GM23248 (cell line): Measurements from ENCODE around the gene DLG2. TPM values are rescaled to one million over a fixed set of nuclear protein-coding genes. Genes with fewer than 3 reads are reported as not detected.

Experiments
- DNase-seq: peaks from one replicate; pipeline ENCODE4 v3.0.0-alpha.2; 2015
- H2AFZ ChIP-seq: fragments of 200-600 bp; sonication (generic); 2 replicates; pipeline ENCODE4 v1.6.1; 2016; ENCODE audit warnings: antibody characterized with exemption
- H3F3A ChIP-seq: fragments of 200-600 bp; sonication (generic); 2 replicates; pipeline ENCODE4 v1.6.1; 2016; ENCODE audit warnings: mild to moderate bottlenecking, antibody characterized with exemption, mixed run types; ENCODE audit not compliant: insufficient read depth
- H3K27ac ChIP-seq: fragments of 200-600 bp; sonication (generic); 2 replicates; pipeline ENCODE4 v1.5.1; 2016; ENCODE audit warnings: mild to moderate bottlenecking
- H3K27me3 ChIP-seq: fragments of 200-600 bp; sonication (generic); replicated peaks from 2 replicates; pipeline ENCODE4 v1.6.1; 2016; ENCODE audit warnings: mild to moderate bottlenecking; ENCODE audit not compliant: insufficient read depth
- H3K36me3 ChIP-seq: fragments of 200-600 bp; sonication (generic); 2 replicates; pipeline ENCODE4 v1.6.1; 2016; ENCODE audit warnings: low read depth, mild to moderate bottlenecking
- H3K4me1 ChIP-seq: fragments of 200-600 bp; sonication (generic); 2 replicates; pipeline ENCODE4 v1.6.1; 2016; ENCODE audit warnings: mild to moderate bottlenecking; ENCODE audit not compliant: insufficient read depth
- H3K4me2 ChIP-seq: fragments of 200-600 bp; sonication (generic); one replicate; pipeline ENCODE4 v1.6.1; 2016; ENCODE audit warnings: mild to moderate bottlenecking; ENCODE audit not compliant: unreplicated experiment
- H3K4me3 ChIP-seq: fragments of 200-600 bp; sonication (generic); 2 replicates; pipeline ENCODE4 v1.5.1; 2016; ENCODE audit warnings: mild to moderate bottlenecking
- H3K79me2 ChIP-seq: fragments of 200-600 bp; sonication (generic); 2 replicates; pipeline ENCODE4 v1.6.1; 2016; ENCODE audit warnings: mild to moderate bottlenecking; ENCODE audit not compliant: insufficient read depth
- H3K9ac ChIP-seq: fragments of 200-600 bp; sonication (generic); 2 replicates; pipeline ENCODE4 v1.6.1; 2016; ENCODE audit warnings: mild to moderate bottlenecking
- H3K9me2 ChIP-seq: fragments of 200-600 bp; sonication (generic); 2 replicates; pipeline ENCODE4 v1.6.1; 2016; ENCODE audit warnings: mixed run types, mild to moderate bottlenecking, moderate library complexity; ENCODE audit not compliant: insufficient read depth
- H3K9me3 ChIP-seq: fragments of 200-600 bp; sonication (generic); one replicate; pipeline ENCODE4 v1.6.1; 2017; ENCODE audit warnings: low read depth
- H4K20me1 ChIP-seq: fragments of 200-600 bp; sonication (generic); 2 replicates; pipeline ENCODE4 v1.6.0; 2016; ENCODE audit not compliant: insufficient read depth
- EZH2 ChIP-seq: fragments of 200-600 bp; sonication (generic); IDR thresholded peaks from 2 replicates; pipeline ENCODE4 v1.6.1; 2018; ENCODE audit warnings: antibody characterized with exemption, mild to moderate bottlenecking; ENCODE audit not compliant: insufficient read depth, poor library complexity, severe bottlenecking
- EZH2phosphoT487 ChIP-seq: fragments of 200-600 bp; sonication (generic); IDR thresholded peaks from 2 replicates; pipeline ENCODE4 v1.6.1; 2018; ENCODE audit warnings: antibody characterized with exemption, moderate library complexity, mild to moderate bottlenecking, low read depth; ENCODE audit not compliant: insufficient read depth
- WGBS, 2 experiments: methylation state at CpG; one replicate each; pipeline ENCODE4 v1.1.6; 2015 to 2017; ENCODE audit warnings: low lambda C conversion rate in 2 of 2, low coverage in 1 of 2; ENCODE audit errors: missing lambda C conversion rate in 2 of 2; 5-methylcytosine and 5-hydroxymethylcytosine counted together
- in situ Hi-C: fragments of 300-500 bp; cut with MboI; formaldehyde crosslinking; loops from 2 replicates; pipeline ENCODE4 v1.15.0; 2020
- polyA plus RNA-seq: library from polyadenylated mRNA; unstranded; fragments of >200 nt; fragmentation: Nextera tagmentation; extraction: Ambion mirVana; gene quantifications from 2 replicates; pipeline ENCODE4 v1.2.1, GENCODE V29; 2016
- total RNA-seq: library from RNA; depleted of rRNA; stranded (reverse); fragments of >200 nt; shearing (Covaris generic); gene quantifications from 2 replicates; pipeline ENCODE4 v1.2.3, GENCODE V29; 2014

DLG2 gene
- total and polyA plus RNA-seq, 2 experiments from 2014 or later, result 1.1 to 1.7 TPM

DNA sequence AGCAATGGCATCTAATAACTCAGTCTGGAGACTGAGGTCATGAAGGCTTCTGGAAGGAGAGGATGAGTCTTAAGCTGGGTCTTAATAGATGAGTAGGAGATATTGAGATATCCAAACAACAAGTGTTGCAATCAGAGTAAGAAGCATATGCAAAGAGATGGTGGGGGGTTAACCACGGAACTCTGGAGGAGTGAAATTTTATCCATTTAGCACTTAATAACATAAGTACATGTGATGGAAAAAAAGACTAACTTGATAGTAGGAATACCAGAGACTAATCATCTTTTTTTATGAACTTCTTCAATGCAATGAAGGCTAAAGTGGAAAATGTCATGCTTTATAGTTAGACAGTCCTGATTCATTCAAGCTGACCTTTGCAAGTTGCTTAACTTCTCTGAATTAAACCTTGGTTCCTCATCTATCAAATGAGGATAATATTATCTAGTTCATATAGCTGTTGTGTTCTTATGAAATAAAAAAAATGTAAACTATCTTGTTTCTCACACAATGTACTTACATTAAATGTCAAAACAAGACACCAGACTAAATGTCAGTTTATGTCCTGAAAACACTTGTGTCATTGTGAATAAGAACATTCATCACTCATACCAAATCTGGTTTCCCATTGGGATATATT, 1937.9 kb downstream of the DLG2 start:
- Histone ChIP-seq H3K9me3 (no peaks in the 10 kb centered on the region), H3K4me3 (no peak overlapping the region), H4K20me1 (no peaks in the 10 kb centered on the region), H3K9ac (no peak overlapping the region), H2AFZ (no peak overlapping the region), H3K4me1 (0 out of 2 replicates have a peak, but pooled peaks cover 10% of the 10 kb centered on the region), H3K27me3 (no peaks in the 10 kb centered on the region), H3K4me2 (no peak overlapping the region), H3K79me2 (no peaks in the 10 kb centered on the region), H3K27ac (no peak overlapping the region), H3K36me3 (no peaks in the 10 kb centered on the region), H3F3A (peaks cover 14% of the 10 kb centered on the region), H3K9me2 (no peaks in the 10 kb centered on the region)
- TF ChIP-seq EZH2phosphoT487 (no peak), EZH2 (no peak)
- in situ Hi-C loops, result no loop called here
- WGBS, 2 experiments, result 45 to 55% methylated on average over 1 of the region's 1 CpG
- peak; percentile 57 for DNase-seq

DNA sequence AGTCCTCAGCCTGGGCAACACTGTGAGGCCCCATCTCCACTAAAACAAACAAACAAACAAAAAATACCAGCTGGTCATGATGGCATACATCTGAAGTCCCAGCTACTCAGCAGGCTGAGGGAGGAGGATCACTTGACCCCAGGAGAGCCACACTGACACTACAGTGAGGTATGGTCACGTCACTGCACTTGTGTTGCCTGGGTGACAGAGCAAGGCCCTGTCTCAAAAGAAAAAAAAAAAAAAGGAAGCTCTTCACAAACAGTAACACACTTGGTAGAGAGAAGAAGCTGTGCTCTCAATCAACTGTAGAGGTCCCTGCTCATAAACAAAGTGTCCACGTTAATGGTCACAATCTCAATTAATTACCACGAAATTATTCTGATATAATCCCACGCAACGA, 1939.4 kb downstream of the DLG2 start:
- WGBS, 2 experiments, result 73 to 74% methylated on average over 5 of the region's 5 CpGs
- TF ChIP-seq EZH2 (no peak), EZH2phosphoT487 (no peak)

DNA sequence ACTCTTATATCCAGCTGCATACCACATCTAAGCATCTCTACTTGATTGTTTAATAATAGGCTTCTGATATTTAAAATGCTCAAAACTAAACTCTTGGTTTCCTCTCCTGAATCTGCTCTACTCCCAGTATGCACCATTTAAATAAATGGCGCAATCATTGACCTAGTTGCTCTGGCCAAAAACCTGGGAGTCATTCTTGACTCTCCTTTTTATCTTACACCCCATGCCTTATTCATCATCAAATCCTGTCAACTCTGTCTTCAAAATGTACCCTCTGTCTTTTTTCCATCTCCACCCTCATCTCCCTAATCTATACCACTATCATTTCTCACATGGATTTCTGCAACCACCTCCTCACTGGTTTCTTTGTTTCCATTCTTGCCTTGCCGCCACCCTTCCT, 1941.4 kb downstream of the DLG2 start:
- Histone ChIP-seq H3K27me3 (no peaks in the 10 kb centered on the region), H3K4me3 (no peak overlapping the region), H3K79me2 (no peaks in the 10 kb centered on the region), H3K9me2 (no peaks in the 10 kb centered on the region), H3K27ac (no peak overlapping the region), H3K9me3 (no peaks in the 10 kb centered on the region), H3K36me3 (no peaks in the 10 kb centered on the region), H3K9ac (no peak overlapping the region), H3K4me1 (0 out of 2 replicates have a peak, but pooled peaks cover 17% of the 10 kb centered on the region), H4K20me1 (no peaks in the 10 kb centered on the region), H2AFZ (no peak overlapping the region), H3F3A (peaks cover 10% of the 10 kb centered on the region), H3K4me2 (no peak overlapping the region)
- WGBS, 2 experiments, result 53 to 60% methylated on average over 2 of the region's 2 CpGs
- in situ Hi-C loops, result no loop called here
- no peak for DNase-seq
- TF ChIP-seq EZH2phosphoT487 (no peak), EZH2 (no peak)

More for the DNA sequence above, 1939.4 kb downstream of the DLG2 start:
- Histone ChIP-seq H3K9ac (no peak overlapping the region), H3K9me2 (no peaks in the 10 kb centered on the region), H3K27me3 (no peaks in the 10 kb centered on the region), H3K4me1 (0 out of 2 replicates have a peak, but pooled peaks cover 10% of the 10 kb centered on the region), H2AFZ (no peak overlapping the region), H3K27ac (no peak overlapping the region), H3K36me3 (no peaks in the 10 kb centered on the region), H4K20me1 (no peaks in the 10 kb centered on the region), H3F3A (peaks cover 14% of the 10 kb centered on the region), H3K79me2 (no peaks in the 10 kb centered on the region), H3K4me2 (no peak overlapping the region), H3K4me3 (no peak overlapping the region), H3K9me3 (no peaks in the 10 kb centered on the region)
- DNase-seq, result no peak
- in situ Hi-C loops, result no loop called here

DNA sequence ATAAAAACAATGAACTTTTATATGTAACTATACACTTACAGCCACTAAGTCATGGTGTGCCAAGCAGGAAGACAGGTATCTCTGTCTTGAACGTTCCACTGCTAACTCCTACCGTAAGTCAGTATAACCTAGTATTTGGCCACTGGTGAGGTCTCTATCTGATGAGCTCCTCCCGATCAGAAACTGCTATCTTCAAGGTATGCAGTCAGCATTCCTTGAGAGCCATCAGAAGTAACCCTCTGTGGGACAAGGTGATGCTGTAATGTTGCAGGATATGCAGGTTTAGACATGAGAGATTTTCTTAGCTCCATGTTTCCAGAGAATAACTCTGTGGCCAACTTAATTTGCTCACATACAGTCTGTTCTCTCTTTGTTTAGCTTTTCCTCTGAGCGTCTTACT, 1943.1 kb downstream of the DLG2 start:
- Histone ChIP-seq H2AFZ (no peak overlapping the region), H3K4me3 (no peak overlapping the region), H3K9ac (no peak overlapping the region), H3K27me3 (no peaks in the 10 kb centered on the region), H3K27ac (no peak overlapping the region), H3K4me1 (0 out of 2 replicates have a peak, but pooled peaks cover 11% of the 10 kb centered on the region), H3K4me2 (no peak overlapping the region), H3K79me2 (no peaks in the 10 kb centered on the region), H4K20me1 (no peaks in the 10 kb centered on the region), H3K9me2 (no peaks in the 10 kb centered on the region), H3K36me3 (no peaks in the 10 kb centered on the region), H3F3A (peaks cover 4% of the 10 kb centered on the region), H3K9me3 (no peaks in the 10 kb centered on the region)
- in situ Hi-C loops, result no loop called here
- TF ChIP-seq EZH2phosphoT487 (no peak), EZH2 (no peak)
- WGBS, 2 experiments, result 72 to 74% methylated on average over 4 of the region's 4 CpGs
- no peak for DNase-seq
